ENCODE results near the gene ACO1.

The ACO1 gene

GRCh38 chr9:32501868-32502267 is 117.4 kb downstream of the ACO1 start:
- FAIRE-seq, result no peak

- FAIRE-seq, result no peak
These were observed 118.0 kb downstream of the ACO1 start for GRCh38 chr9:32502464-32502863.

GRCh38 chr9:32503008-32503407 is 118.6 kb downstream of the ACO1 start:
- no peak for FAIRE-seq
